NCI-H82 treated with DMSO at 0.1 percent for 48 hours (cell line): ENCODE results near the gene PANK2.
"Not testable (repeated sequence)": the region's sequence is repeated elsewhere in the genome, so short reads cannot be mapped to it uniquely, and the experiment has no call there.

Experiments used
- DNase-seq: peaks from one replicate; lab custom pipeline; 2025; ENCODE audit not compliant: unreplicated experiment; lab: John Stamatoyannopoulos, UW

PANK2 gene

GRCh38 chr20:3925899-3926638 lies 36.9 kb downstream of the PANK2 start:
- no peak for DNase-seq

GRCh38 chr20:3927486-3928291 lies 38.5 kb downstream of the PANK2 start:
- DNase-seq: peak; percentile 52

- DNase-seq: no peak
Observed at GRCh38 chr20:3929713-3930060, 40.5 kb downstream of the PANK2 start.

- no peak for DNase-seq
Observed at GRCh38 chr20:3930265-3931206, 41.3 kb downstream of the PANK2 start.

- DNase-seq: no peak
Observed at GRCh38 chr20:3931664-3932063, 42.5 kb downstream of the PANK2 start.

- no peak for DNase-seq
Observed at GRCh38 chr20:3932277-3932676, 43.1 kb downstream of the PANK2 start.

GRCh38 chr20:3932681-3933080 lies 43.5 kb downstream of the PANK2 start:
- DNase-seq: no peak

GRCh38 chr20:3933218-3933617 lies 44.0 kb downstream of the PANK2 start:
- no peak for DNase-seq

GRCh38 chr20:3934624-3935023 lies 45.4 kb downstream of the PANK2 start:
- no peak for DNase-seq

GRCh38 chr20:3935295-3935955 lies 46.2 kb downstream of the PANK2 start:
- DNase-seq: no peak

- no peak for DNase-seq
Observed at GRCh38 chr20:3935956-3936340, 46.8 kb downstream of the PANK2 start.

GRCh38 chr20:3937618-3938017 lies 48.4 kb downstream of the PANK2 start:
- no peak for DNase-seq

- no peak for DNase-seq
Observed at GRCh38 chr20:3940905-3941304, 51.7 kb downstream of the PANK2 start.

GRCh38 chr20:3946666-3947065 lies 57.5 kb downstream of the PANK2 start:
- DNase-seq: not testable (repeated sequence)

- DNase-seq: no peak
Observed at GRCh38 chr20:3964719-3965118, 75.5 kb downstream of the PANK2 start.

GRCh38 chr20:3966571-3966970 lies 77.4 kb downstream of the PANK2 start:
- DNase-seq: no peak

GRCh38 chr20:3970016-3970415 lies 80.8 kb downstream of the PANK2 start:
- DNase-seq: no peak

GRCh38 chr20:3971145-3971544 lies 82.0 kb downstream of the PANK2 start:
- no peak for DNase-seq

- DNase-seq: no peak
Observed at GRCh38 chr20:3972161-3972560, 83.0 kb downstream of the PANK2 start.

GRCh38 chr20:3972631-3973030 lies 83.4 kb downstream of the PANK2 start:
- DNase-seq: not testable (repeated sequence)

- DNase-seq: no peak
Observed at GRCh38 chr20:3973705-3974104, 84.5 kb downstream of the PANK2 start.
